ENCODE results near the gene PITRM1.

Gene PITRM1

DNA sequence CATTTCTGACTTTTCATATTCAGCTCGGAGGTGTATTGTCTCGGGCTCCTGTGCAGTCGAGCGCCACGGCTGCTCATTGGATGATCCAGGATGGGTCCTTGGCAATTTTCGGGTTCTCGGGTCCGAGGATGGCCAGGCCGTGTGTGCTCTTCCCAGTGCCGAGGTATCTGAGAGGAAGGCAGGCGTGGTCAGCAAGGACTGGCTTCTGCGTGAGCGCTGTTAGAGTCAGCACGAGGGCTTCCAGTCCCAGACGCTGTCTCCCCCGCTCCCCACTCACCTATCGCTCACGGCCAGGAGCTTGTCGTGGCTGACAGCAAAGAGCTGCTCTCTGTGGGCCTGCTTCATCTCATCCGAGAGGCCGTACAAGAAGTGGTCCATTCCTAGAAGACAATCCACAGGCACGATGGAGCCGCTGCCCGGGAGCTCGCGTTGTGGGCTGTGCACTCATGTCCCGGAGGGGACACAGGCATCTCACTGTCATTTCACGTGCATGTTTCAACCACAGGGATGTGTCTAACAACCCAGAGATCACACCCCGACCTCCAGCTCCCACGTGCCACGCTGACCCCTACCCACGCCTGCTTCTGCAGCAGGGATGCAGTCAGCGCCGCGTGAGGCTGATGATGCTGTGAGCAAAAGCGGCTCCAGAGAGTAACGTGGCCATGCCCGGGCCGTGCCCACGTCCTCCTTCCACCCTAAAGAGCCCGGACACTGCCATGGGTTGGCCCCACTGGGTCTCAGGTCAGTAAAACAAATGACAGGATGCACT lies 34.4 kb downstream of the PITRM1 start:
- DNase-seq, result no peak

GRCh38 chr10:3136763-3137611 lies 35.6 kb downstream of the PITRM1 start:
- no peak for DNase-seq

DNA sequence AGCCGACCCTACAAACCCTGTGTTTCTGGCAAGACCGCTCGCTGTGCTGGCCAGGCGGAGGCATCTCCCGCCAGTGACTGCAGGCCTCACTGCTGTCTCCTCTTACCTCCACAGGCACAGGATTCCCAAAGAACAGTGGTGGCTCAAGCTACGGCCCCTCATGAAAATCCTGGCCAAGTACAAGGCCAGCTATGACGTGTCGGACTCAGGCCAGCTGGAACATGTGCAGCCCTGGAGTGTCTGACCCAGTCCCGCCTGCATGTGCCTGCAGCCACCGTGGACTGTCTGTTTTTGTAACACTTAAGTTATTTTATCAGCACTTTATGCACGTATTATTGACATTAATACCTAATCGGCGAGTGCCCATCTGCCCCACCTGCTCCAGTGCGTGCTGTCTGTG lies 36.2 kb downstream of the PITRM1 start:
- DNase-seq, result no peak

- no peak for DNase-seq
These were observed 37.6 kb downstream of the PITRM1 start for GRCh38 chr10:3135006-3135405.

GRCh38 chr10:3133948-3134347 lies 38.6 kb downstream of the PITRM1 start:
- no peak for DNase-seq

DNA sequence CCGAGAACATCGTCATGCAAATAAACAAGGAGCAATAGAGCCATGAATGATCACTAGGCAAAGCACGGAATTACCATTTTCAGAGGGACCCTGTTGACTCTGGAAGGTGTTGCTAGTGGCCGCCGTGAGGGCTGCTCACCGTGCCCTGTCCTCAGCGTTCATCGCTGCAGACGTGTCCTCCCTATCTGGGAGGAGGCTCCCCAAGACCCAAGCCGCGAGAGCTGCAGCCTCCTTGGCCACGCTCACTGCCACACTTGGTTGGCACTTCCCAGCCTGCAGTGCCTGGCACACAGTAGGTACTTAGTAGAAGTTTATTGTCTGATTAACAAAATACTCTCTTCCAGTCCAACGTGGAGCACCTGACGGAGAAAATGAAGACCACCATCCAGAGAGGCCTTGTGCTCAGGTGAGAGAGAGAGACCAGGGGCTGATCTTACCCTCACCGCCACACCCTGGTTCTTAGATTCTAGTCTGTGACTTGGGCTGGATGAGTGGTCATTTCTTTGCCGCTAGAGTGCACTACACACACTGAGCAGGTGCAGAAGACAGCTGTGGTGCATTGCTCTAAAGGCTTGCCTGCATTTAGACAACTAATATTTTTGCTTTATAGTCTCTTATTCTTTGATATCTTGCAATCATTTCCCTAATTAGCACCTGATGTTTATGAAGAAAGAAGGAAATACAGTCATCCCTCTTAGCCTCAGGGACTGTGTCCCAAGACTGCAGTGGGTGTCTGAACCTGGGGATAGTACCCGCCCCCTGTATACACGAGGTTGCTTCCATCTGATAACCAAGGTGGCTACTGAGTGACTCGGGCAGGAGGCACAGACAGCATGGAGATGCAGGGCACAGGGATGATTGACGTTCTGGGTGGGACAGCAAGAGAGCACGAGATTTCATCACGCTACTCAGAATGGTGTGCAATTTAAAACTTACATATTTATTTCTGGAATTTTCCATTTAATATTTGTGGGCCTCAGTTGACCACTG lies 40.3 kb downstream of the PITRM1 start:
- no peak for DNase-seq

GRCh38 chr10:3131098-3131497 lies 41.5 kb downstream of the PITRM1 start:
- DNase-seq, result no peak

- DNase-seq, result no peak
These were observed 42.8 kb downstream of the PITRM1 start for GRCh38 chr10:3129581-3130340.

DNA sequence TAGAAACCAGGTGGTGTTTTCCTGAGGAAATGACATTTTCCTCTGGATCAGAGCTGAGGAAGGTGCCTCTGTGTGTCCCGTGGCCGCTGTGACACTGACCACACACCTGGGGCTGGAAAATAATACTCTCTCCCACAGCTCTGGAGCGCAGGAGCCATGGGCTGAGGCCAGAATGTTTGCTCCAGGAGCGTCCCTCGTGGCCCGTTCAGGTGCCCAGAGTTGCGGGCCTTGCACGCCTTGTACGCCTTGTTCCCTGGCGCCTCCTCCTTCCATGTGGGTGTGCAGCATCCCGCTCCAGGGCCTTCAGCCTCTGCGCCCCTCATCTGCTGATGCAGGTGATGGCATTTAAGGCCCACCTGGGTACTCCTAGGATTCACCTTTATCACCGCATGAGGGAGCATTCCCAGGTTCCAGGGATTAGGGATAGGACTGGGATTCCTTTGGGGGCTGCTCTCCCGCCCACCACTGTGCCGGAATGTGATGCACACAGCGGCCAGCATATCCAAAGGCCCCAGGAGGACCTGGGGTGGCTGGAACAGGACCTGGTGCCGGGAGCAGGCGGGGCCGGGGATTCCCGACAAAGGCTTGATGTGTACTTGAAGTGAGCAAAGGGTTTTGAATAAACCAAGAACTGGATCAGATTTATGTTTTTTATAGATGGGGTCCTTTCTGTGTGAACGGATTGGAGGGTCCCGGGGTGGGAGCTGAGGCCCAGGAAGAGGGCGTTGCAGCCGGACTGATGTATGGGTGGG lies 44.0 kb downstream of the PITRM1 start:
- DNase-seq, result no peak

- no peak for DNase-seq
These were observed 44.7 kb downstream of the PITRM1 start for GRCh38 chr10:3127921-3128320.

DNA sequence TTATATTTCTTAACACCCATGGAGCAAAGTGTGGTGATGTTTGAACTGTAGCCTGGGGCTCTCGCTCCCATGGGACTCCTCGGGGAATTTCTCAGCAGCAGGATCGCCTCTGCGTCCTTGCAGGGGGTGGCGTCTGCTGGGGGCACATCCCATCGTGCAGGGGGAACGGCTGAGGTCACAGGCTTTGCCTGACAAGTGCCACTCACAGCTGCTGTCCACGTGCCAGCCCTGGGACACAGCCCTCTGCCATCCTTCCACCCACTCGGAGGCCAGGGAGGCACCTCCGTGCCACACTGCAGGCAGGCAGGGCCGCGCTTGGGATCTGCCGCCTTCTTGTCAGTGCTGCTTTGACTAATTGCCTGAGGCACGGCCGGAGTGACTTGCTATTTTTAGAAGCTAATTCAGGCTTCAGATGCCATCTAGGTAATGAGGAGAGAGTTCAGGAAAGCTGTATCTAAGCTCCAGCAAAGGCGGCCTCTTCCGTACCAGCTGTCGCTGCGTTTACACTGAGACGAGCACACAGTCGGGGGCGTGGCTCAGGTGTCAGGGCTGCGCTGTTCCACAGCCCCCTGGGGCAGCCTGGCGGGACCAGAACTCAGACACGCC lies 45.7 kb downstream of the PITRM1 start:
- peak; percentile 97 for DNase-seq

DNA sequence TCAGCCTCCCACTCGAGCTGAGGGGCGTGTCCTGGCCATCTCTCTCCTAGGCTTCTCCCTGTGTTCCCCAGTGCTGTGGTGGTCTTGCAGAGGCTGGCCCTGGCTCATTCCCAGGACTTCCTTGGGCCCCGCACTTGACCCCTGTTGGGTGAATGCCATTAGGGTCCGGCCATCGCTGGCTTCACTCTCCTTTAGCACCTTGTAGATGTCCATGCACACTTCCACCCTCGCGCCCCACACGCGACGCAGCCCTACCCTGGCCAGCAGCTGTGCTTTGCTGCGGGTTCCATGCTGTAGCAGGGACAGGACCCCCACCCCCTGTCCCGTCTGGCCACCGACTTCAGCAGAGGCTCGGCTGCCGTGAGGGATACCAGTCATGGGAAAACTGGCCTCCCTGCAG lies 46.3 kb downstream of the PITRM1 start:
- no peak for DNase-seq

DNA sequence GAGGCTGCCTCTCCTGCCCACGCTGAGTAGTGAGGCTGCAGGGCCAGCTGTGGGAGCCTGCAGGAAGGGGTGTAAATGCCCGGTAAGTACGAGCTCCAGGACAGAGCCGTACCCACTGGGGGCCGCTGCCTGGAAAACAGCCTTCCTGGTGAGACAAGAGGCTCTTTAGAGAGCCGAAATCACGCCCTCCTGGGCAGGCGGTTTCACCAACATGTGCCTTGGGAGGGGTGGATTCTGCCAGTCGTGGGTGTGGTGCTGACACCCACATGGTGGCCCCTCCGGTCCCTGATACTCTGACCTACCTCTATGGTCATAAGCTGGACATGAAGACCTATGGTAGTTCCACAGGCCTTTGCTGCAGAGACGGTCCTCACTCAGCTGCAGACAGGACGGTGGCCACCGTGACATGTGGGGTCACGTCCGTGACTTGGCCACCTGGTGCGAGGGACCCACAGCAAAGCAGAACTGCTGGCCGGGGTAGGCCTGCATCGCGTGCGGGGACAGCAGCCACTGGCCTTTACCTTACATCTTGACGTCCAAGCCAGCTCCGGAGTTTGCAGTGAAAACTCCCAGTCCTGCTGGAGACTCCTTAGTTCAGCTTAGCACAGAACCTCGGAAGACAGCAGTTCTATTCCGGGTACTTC lies 46.9 kb downstream of the PITRM1 start:
- no peak for DNase-seq

- no peak for DNase-seq
These were observed 48.0 kb downstream of the PITRM1 start for GRCh38 chr10:3124412-3125175.

DNA sequence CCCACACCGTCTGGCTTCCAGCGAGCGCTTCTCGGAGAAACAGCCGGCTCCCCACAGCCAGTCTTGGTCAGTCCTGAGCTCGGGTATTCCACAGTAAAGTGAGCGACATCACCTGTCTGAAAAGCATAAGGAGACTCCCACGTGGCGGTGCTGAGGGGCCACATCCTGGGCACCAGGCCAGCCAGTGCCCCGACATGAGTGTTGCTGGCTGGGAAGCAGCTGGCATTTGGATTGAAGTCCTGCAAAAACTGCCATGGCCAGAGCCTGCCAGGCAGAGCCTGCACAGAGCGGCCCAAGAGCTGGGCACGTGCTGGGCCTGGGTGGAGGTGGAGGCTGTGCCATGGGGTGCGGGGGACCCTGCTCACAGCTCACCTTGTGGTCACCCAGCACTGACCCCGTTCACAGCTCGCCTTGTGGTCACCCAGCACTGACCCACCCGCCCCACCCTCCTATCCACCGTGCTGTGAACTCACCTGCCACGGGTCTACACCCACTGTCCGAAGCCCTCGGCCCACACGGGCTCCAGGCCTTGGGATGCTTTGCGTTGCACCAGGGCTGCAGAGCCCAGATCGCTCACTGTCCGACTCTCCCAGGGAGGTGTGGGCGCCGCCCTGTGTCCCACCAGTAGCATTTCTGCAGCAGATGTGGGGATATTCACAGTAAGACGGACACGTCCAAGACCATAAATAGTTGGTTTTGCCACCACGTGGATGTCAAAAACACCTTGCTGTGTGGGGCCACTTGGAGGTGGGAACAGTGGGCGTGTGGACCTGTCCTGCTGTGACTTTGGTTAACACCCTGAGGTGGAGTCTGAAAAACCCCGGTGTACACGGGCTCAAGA lies 48.8 kb downstream of the PITRM1 start:
- DNase-seq, result no peak

GRCh38 chr10:3122486-3123205 lies 49.9 kb downstream of the PITRM1 start:
- DNase-seq, result no peak

- DNase-seq, result no peak
These were observed 50.5 kb downstream of the PITRM1 start for GRCh38 chr10:3122034-3122433.

Measured in NCI-H2171 treated with DMSO at 0.1 percent for 48 hours (cell line).